Calu3 (cell line): ENCODE data around the gene SETD7. TPM values are rescaled to one million over a fixed set of nuclear protein-coding genes. Genes with fewer than 3 reads are reported as not detected.

Experiments used
- BruUV-seq: library from RNA; stranded (reverse); fragments of 400-500 nt; replicated peaks from 2 replicates; lab custom pipeline; 2021; lab: Mats Ljungman, UMichigan
- CTCF ChIA-PET: fragments of 300-600 bp; sonication (Branson Sonifier 250); formaldehyde crosslinking; loops from one replicate; lab custom pipeline; 2022; ENCODE audit warnings: antibody characterized with exemption; lab: Charles Lee
- DNase-seq: peaks from one replicate; pipeline ENCODE4 v3.0.0; 2022
- H3K27ac Mint-ChIP-seq: one replicate; pipeline ENCODE4 v1.8.0; 2022; ENCODE audit warnings: mixed read lengths; ENCODE audit not compliant: unreplicated experiment
- H3K27me3 Mint-ChIP-seq: one replicate; pipeline ENCODE4 v1.8.0; 2022; ENCODE audit warnings: mixed read lengths; ENCODE audit not compliant: unreplicated experiment
- H3K36me3 Mint-ChIP-seq: one replicate; pipeline ENCODE4 v1.8.0; 2022; ENCODE audit warnings: mild to moderate bottlenecking, moderate library complexity, mixed read lengths; ENCODE audit not compliant: insufficient read depth, unreplicated experiment
- H3K4me1 Mint-ChIP-seq: one replicate; pipeline ENCODE4 v1.8.0; 2022; ENCODE audit warnings: mild to moderate bottlenecking, low read depth, mixed read lengths; ENCODE audit not compliant: unreplicated experiment
- H3K4me3 Mint-ChIP-seq: one replicate; pipeline ENCODE4 v1.8.0; 2022; ENCODE audit warnings: mild to moderate bottlenecking, low read depth, moderate library complexity, mixed read lengths; ENCODE audit not compliant: unreplicated experiment
- H3K9me3 Mint-ChIP-seq: one replicate; pipeline ENCODE4 v1.8.0; 2022; ENCODE audit warnings: low read depth, mixed read lengths; ENCODE audit not compliant: unreplicated experiment
- intact Hi-C: fragments of 100-400 bp; cut with micrococcal nuclease; formaldehyde crosslinking; loops from one replicate; pipeline ENCODE4 v1.10.0; 2022; ENCODE audit not compliant: unreplicated experiment
- total RNA-seq: library from RNA; stranded (reverse); gene quantifications from 2 replicates; pipeline ENCODE4 v1.2.3, GENCODE V29; 2022
- TF ChIP-seq, protein P1 (sequence below): fragments of 200-600 bp; IDR thresholded peaks from one replicate; pipeline ENCODE4 v1.8.0; 2022; ENCODE audit warnings: antibody characterized with exemption; ENCODE audit not compliant: unreplicated experiment

Gene SETD7
- total RNA-seq, 1 experiment from 2014 or later, result 16.4 TPM

DNA sequence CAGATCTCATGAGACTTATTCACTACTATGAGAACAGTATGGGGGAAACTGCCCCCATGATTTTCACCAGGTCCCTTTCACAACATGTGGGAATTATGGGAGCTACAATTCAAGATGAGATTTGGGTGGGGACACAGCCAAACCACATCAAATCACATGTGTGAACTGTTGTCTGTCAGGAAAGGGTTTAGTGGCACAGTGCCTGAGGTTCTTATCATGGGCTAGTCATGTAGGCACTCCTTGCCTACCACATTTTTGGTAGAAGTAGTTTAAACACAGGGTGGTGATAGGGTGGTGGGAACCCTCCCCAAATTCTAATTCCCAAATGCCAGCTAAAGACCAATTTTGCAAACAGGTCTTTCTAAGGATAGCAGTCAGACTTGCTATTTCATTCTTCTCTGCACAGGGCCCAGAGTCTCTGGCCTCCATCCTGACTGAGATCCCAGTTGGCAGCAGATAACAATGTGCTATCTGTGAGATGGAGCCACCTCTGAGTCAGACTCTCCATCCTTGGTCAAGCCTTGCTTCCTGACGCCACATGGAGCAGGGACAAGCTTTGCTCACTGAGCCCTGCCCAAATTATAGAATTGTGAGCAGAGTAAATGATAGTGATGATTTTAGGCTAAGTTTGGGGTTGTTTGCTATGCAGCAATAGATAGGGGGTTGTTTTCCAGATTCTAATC, 33.5 kb upstream of the SETD7 start:
- CTCF ChIA-PET, result no interaction called here
- no TSS peak for BruUV-seq
- no peaks in the 10 kb centered on the region for H3K36me3 Mint-ChIP-seq
- H3K27ac Mint-ChIP-seq, result no peak overlapping the region
- H3K4me3 Mint-ChIP-seq, result no peak overlapping the region
- no peaks in the 10 kb centered on the region for H3K9me3 Mint-ChIP-seq
- intact Hi-C loops, result no loop called here
- no peak for DNase-seq
- no peaks in the 10 kb centered on the region for H3K27me3 Mint-ChIP-seq
- TF ChIP-seq, protein P1, sequence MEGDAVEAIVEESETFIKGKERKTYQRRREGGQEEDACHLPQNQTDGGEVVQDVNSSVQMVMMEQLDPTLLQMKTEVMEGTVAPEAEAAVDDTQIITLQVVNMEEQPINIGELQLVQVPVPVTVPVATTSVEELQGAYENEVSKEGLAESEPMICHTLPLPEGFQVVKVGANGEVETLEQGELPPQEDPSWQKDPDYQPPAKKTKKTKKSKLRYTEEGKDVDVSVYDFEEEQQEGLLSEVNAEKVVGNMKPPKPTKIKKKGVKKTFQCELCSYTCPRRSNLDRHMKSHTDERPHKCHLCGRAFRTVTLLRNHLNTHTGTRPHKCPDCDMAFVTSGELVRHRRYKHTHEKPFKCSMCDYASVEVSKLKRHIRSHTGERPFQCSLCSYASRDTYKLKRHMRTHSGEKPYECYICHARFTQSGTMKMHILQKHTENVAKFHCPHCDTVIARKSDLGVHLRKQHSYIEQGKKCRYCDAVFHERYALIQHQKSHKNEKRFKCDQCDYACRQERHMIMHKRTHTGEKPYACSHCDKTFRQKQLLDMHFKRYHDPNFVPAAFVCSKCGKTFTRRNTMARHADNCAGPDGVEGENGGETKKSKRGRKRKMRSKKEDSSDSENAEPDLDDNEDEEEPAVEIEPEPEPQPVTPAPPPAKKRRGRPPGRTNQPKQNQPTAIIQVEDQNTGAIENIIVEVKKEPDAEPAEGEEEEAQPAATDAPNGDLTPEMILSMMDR, result no peak
- H3K4me1 Mint-ChIP-seq, result peaks cover 9% of the 10 kb centered on the region

DNA sequence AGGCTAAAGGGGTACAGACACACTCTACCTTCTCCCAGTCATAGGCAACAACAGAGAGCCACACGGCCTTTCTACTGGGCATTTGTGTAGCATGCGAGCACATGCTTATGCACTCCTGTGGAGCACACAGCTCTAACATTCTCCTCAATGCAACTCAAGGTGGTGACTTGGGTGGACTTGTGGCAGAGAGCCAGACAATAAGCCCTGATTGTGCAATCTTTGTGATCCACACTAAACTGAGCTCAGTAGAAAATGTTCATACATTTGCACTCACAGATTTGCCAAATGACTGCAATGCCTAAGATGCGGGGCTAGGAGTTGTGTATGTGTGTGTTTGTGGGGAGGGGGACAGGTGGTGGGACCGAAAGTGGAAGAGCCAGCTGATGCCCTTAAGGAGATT, 31.4 kb upstream of the SETD7 start:
- Mint-ChIP-seq H3K27me3 (no peaks in the 10 kb centered on the region), H3K27ac (no peak overlapping the region), H3K4me1 (peaks cover 3% of the 10 kb centered on the region), H3K36me3 (no peaks in the 10 kb centered on the region), H3K9me3 (no peaks in the 10 kb centered on the region), H3K4me3 (no peak overlapping the region)
- CTCF ChIA-PET, result no interaction called here
- TF ChIP-seq, protein P1, result no peak
- intact Hi-C loops, result no loop called here
- BruUV-seq, result no TSS peak
- DNase-seq, result no peak

DNA sequence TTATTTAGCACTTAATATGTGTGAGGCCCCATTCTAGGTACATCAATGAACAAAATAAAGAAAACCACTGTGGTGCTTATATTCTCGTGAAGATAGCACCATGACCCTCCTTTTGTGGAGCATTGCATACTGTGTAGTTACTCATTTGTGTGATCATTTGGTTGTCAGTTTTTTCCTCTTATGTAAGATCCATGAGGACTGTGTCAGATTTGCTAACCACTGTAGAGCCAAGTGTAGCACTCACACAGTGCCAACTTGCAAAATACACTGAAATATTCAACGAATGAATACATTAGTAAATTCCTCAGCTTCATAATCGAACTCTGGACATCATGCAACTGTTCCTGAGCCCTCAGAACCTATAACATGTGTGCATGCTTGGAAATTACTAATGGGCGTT, 29.5 kb upstream of the SETD7 start:
- intact Hi-C loops, result no loop called here
- no peak overlapping the region for H3K27ac Mint-ChIP-seq
- H3K4me1 Mint-ChIP-seq, result no peaks in the 10 kb centered on the region
- no peak overlapping the region for H3K4me3 Mint-ChIP-seq
- no peak for DNase-seq
- no peaks in the 10 kb centered on the region for H3K9me3 Mint-ChIP-seq
- no peaks in the 10 kb centered on the region for H3K27me3 Mint-ChIP-seq
- CTCF ChIA-PET, result interaction anchor here (0.6 kb wide), 2 partner anchors 70 to 605 kb away, joined by 3 read pairs; no protein-coding TSS in a partner anchor
- BruUV-seq, result no TSS peak
- TF ChIP-seq, protein P1, result no peak
- H3K36me3 Mint-ChIP-seq, result no peaks in the 10 kb centered on the region

DNA sequence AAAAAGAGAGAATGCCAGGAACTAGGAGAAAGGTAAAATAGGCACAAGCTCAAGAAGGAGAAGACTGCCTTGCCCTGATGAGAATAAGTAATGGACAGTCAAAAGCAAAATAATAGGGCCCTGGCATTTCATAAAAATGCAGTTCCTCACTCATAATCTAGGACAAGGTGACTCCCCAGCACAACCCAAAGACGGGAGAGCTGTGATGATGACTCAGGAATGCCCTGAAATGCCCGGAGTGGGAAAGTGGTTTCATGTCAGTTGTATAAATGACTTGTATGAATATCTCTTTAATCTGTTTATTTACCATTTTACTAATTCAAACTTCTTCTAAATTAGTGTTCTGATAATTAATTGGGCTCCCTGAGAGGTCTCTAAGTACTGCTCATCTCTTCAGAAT, 28.8 kb upstream of the SETD7 start:
- DNase-seq, result no peak
- H3K4me3 Mint-ChIP-seq, result no peak overlapping the region
- no peaks in the 10 kb centered on the region for H3K36me3 Mint-ChIP-seq
- H3K4me1 Mint-ChIP-seq, result no peaks in the 10 kb centered on the region
- no peak overlapping the region for H3K27ac Mint-ChIP-seq
- TF ChIP-seq, protein P1, result no peak
- no peaks in the 10 kb centered on the region for H3K27me3 Mint-ChIP-seq
- no TSS peak for BruUV-seq
- H3K9me3 Mint-ChIP-seq, result no peaks in the 10 kb centered on the region
- CTCF ChIA-PET, result interaction anchor here (0.6 kb wide), 2 partner anchors 71 to 604 kb away, joined by 3 read pairs; no protein-coding TSS in a partner anchor
- intact Hi-C loops, result no loop called here
